Activated CD4-positive, alpha-beta T cell treated with anti-CD3 and anti-CD28 coated beads for 48 hours (primary cell): ENCODE measurements around the gene TRIL.

Experiments used
- DNase-seq: peaks from one replicate; pipeline ENCODE4 v3.0.0-alpha.2; 2020

Gene TRIL

DNA sequence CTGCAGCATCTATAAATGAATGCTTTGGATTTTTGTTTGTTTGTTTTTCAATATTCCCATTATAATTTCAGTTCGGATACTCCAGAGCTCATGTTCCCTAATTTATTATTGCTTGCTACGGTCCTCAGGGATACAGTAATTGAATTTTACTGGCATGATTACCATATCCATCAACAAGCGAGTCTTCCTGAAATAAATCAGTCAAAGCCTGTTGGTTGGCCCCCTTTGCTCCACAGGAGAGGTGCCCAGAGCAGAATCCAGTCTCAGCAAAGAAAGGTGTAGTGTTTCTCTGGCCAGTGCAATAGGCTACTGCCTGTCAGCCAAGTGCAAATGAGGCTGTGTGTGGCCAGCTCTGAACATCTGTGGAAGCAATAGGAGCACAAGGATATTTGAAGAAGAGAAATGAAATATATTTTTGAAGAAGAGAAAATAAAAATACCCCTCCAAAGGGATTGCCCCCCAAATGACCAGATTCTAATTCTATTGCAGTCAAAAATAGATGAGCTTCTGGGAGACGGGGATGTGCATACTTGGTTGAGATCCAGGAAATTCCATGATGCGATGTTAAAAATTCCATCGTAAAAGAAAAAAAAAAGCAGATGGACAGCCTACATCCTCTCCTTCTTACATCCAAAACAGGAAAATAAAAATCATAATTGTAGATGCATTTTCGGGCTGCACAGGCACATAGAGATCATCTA, 18.1 kb downstream of the TRIL start:
- no peak for DNase-seq

DNA sequence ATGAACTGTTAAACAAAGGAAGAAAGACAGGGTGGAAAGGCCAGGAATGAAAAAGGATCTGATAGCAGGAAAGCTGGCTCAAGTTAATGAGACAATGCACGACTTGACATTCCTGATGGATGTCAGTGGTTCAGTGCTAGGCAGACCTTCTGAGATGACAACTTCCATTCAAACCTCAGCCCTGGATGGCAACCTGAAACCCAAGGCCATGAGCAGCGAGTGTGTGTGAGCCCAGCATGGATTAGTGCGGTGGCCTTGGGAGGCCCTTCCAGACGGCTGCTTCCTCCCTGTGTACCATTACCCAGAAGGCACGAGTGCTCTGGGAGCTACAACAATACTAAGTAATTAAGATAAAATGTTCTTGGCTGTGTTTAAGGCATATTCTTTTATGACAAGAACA, 18.8 kb downstream of the TRIL start:
- no peak for DNase-seq

DNA sequence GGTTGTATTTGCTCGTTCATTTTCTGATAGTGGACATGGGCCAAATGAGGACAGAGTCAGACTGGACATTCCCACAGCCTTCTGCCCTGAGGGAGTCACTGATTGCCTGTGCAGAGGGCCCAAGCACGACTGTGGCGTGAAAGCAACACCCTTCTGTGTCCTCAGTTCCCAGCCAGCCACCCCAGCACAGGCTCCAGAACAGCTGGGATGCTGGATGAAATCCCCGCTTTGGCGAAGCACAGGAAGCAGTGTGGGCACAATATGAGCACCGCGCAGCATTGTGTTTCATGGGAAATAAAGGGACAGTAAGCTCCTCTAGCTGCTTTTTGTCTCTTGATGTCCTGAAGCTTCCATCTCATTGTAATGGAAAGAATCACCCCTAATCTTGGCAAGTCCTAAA, 20.5 kb downstream of the TRIL start:
- no peak for DNase-seq

DNA sequence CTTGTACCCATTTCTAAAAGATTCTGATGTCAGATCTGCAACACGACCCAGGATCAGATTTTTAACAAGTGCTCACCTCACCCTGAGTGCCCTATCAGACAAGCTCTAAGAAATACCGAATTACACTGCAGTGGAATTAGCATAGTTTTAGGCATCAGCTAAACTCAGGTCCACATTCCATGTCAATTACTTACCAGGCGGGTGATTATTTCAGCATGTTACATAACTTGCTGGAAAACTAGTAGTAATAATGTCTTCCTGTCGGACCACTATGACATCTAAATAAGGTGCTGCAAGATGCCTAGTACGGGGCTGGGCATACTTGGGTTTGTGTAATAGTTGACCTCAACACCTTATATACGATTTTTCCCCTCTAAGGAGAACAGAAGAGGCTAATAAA, 21.0 kb downstream of the TRIL start:
- no peak for DNase-seq

DNA sequence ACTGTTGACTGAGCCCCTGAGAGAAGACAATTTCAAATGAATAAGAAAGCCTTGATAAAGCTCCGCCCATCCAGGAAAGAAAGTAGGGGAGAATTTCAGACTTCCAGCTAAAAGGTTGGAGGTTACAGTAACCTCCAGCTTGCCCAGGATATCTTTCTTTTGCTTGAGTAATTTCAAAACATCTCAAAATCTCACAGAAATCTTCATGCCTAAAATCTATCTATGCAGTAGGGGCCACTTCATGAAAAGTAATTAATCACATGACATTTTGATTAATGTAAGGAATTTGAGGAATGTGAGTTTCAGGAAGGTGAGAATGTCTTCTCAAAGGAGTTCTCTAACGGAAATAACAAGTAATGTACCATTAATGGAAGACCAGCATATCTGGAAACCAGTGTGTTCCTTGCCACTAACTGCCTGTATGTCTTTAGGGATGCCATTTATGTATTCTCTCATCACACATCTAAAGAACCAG, 24.2 kb downstream of the TRIL start:
- no peak for DNase-seq

DNA sequence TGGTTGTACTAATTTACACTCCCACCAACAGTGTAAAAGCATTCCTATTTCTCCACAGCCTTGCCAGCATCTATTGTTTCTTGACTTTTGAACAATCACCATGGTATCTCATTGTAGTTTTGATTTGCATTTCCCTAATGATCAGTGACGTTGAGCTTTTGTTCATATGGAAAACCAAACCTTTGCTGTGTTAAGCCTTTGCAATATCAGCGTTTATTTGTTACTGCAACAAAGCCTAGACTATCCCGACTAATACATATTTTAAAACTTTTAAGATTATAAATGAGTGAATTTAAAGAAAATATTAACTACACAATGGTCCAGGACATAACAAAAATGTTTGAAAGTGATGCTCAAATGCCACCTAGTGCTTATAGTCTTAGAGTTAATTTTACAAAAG, 26.6 kb downstream of the TRIL start:
- DNase-seq: no peak

DNA sequence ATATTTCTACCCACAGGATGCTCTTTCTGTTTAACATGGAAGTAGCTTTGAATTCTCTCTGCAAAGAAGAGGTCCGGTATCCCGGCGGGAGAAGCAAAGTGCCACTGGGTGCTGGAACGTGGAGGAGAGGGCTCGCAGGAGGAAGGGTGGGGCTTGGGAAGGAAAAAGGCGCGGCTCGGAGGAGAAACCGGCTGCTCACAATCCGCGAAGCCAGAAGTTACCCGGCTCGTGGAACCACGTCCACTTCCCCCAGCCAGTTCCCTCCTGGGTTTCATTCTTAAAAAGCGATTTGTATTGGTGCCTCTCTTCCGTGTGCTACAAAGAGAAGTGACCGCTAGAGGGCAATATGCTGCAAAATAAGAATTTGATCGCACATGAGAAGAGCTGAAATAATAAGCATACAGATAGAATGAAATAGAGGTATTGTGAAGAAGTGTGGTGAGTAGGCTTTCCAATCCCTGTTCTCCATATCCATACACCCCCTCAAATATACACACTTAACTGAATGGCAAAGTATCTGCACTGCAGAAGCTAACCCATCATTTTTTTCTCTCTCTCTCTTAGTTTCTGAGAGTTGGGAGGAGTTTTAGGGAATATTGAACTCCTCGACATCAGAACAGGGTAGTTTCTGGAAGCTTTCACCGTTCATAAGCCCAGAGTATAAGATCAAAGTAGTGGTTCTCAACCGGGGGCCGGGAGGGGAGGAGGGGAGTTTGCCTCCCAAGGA, 31.1 kb downstream of the TRIL start:
- DNase-seq: peak; percentile 50

DNA sequence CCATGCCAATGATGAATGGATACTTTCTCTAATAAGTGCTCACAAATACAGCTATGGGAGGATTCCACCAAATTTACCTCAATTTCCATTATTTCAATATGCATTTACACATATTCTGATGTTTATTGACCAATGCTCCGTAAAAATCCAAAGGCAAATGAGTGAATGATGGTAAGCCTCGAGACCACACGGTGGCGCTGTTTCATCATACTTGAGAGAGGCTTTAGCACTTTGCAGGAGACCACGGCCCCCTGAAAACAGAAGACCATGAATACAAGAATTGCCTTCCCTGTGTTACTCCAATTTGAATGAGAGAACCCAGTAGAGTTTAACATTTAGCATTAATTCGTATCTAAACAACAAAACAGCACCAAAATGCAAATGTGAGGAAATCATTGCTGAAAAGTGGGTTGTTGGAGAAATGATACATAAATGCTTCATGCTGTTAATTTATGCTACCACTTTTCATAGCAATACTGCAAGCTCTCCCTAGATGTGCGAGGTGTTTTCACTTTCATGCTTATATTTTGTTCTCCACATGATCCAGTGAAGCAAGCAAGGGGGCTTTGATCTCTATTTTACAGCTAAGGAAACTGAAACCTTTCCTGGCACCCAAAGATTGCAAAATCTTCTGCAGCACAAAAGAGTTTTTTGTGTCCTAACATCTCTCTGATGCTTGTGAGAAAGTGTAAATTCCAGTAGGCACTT, 35.4 kb downstream of the TRIL start:
- DNase-seq: peak; percentile 73

DNA sequence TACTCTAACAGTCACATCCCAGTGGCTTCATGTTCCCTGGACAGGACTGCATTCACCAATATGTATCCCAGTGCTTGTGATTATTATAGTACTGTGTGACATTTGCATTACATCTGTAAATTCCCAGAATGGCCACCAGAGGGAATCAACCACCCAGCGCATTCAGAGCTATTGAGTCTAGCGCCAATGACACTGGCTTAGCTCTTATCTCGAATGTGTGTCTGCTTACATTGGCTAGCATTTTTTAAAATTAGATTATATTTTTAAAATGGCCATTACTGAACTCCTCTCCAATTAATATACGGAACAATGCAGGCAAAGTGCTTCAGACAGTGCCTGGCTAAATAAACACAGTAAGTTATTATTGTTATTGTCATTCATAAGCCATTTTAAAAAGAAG, 36.3 kb downstream of the TRIL start:
- peak; percentile 33 for DNase-seq

DNA sequence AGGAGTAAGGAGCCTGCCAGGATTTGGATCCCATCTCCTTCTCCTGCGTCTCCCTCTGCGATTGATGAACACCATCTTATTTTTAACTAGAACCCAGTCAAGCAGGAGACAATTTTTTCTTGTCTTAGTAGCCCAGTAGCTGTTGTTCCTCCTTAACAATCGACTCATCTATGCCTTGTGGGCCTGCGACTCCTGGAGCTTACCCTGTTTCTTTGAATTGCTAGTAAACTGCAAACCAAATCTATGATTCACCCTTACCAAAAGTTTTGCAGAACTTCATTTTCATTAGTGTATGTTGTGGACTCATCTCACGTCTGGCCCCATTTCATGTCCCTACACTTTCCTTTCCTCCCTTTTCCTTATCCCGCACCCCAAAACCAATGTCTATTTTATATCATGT, 37.7 kb downstream of the TRIL start:
- DNase-seq: no peak

DNA sequence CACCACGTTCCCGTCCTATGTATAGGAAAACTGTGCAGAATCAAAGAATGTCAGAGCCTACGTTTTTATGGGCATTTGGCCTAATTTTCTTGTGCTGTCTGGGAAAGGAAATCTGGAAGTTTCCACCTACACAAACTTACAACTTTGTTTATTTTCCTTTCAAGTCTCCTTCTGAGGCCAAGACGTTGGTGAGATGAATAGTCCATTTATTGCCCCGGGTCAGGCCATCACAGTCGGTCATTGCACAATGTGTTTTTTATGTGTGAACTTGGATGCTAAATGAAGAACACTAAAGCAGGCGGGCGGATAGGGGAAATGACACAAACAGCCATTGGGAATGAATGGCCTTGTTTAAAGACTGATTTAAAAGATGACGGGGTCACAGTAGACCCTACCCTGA, 38.6 kb downstream of the TRIL start:
- no peak for DNase-seq

DNA sequence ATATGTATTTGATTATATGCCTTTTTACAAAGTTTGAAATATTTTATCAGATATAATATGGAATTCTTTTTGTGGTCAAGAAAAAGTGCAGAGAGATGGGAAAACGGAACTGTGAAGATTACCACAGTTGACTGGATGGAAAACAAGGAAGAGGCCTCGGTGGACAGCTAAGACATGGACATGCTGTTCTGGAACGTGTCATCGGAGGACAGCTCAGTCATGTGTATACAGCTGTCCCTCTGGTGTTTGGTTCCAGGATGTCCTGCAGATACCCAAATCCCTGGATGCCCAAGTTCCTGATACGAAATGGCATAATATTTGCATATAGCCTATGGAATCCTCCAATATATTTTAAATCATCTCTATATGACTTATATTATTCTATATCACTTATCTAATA, 49.4 kb downstream of the TRIL start:
- no peak for DNase-seq

DNA sequence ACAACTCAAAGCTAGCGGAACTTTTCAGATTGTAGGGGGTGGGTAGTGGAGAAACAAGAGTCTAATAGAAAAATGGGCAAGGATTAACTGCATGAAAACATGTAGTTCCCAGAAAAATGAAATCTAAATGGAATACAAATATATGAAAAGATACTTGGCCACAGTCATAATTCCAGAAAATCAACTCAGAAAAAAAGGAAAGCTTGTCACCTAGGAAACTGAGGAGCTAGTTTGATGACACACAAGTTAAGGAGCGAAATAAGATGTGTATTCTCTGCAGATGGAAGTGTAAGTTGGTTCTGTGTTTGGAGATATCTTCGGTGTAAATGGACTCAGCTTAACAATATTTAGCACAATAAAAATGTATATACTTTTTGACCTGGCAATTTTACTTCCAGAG, 52.7 kb downstream of the TRIL start:
- DNase-seq: no peak

DNA sequence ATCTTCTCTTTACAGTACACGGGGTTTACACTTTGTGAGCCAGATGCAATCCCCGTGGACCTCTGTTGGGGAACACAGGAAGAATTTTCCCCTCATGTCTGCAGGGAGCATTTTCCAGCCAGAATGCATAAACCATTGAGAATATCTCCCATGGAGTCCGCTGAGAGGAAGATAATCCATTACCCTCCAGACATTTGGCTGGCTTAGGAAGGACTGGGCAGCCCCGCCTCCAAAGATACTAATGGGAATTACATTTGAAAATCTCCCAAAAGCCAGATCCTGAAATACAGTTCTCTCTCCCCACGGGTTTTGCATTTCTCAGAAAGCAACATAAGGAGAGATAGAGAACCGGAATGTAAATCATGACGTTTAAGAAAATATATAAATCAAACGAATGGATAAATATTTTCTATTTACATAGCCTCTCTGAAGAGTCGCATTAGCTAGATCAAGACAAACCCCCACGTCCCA, 53.5 kb downstream of the TRIL start:
- no peak for DNase-seq

DNA sequence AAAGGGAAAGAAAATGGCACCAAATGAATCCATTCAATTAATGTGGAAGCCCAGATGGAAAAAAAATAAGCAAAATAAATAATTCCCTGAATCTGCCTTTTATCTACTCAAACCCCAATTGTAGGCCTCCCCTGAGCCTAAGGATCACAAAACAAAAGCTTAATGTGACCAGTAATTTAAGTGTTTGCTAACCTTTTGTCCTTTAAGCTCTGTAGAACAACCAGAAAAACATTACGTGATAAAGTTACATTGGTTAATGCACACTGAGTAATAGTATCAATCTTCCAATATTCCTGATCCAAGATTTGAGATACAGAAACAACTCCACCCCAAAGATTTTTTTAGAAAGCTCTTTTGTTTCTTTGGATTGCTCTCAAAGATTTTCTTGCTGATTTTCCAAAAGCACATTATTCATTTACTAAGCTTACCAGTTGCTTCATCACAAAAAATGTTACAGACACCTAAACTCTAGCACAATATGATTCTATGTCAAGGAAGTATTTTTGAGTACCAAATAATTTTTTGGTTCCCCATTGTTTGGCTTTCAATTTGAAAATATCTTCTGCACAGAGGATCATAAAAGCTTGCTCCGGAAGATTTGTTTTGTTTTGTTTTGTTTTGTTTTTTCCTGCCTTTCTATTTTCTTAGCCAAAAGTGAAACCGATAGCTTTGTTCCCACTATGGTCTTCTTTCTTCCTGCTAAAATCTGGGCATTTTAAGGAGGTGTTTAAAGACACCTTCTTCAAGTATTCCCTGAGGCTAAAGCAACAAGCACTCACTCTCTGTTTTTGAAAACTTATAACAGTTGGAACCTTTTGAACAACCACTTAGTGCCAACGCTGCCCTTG, 54.2 kb downstream of the TRIL start:
- no peak for DNase-seq
